Lower leg skin (tissue), 3 donors: ENCODE data around the gene FKRP.
"Not testable (repeated sequence)": the region's sequence is repeated elsewhere in the genome, so short reads cannot be mapped to it uniquely, and the experiment has no call there.

ENCODE experiments used
- CTCF ChIP-seq, 3 donors: fragments of 450-650 bp; IDR thresholded peaks; one replicate each; pipeline ENCODE4 v1.5.1; 2016; ENCODE audit warnings: antibody characterized with exemption in 3 of 3, mild to moderate bottlenecking in 3 of 3, moderate library complexity in 2 of 3
- POLR2A ChIP-seq, 2 donors: fragments of 450-650 bp; IDR thresholded peaks; one replicate each; pipeline ENCODE4 v1.6.1; 2016 to 2017; ENCODE audit warnings: antibody characterized with exemption in 2 of 2, mild to moderate bottlenecking in 1 of 2, moderate library complexity in 1 of 2

DNA sequence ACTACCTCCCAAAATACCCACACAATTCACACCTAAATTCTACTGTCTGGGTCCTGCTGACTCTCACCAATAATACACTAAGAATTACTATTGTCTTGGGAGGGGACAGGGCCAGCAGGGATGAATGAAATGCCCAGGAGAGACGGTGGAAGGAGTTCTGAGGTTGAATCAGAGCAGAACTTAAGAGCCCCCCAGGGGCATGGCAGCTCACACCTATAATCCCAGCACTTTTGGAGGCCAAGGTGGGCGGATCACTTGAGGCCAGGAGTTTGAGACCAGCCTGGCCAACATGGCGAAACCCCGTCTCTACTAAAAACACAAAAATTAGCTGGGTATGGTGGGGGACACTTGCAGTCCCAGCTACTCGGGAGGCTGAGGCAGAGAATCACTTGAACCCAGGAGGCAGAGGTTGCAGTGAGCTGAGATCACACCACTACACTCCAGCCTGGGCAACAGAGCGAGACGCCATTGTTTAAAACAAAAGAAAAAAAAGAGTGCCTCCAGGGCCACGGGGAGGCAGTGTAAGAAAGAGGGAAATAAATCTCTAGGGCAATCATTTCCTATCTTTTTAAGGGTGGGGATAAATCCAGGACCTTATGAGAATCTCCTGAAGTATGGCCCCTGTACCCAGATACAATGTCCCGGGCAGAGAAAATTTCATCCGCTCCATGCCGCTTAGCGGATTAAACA is 32.2 kb downstream of the FKRP start:
- TF ChIP-seq CTCF, POLR2A (IDR thresholded peaks at IDR 0.05): not testable (repeated sequence)
